Left lung (tissue), 10 donors: Measurements from ENCODE around the gene UBN2. TPM values are rescaled to one million over a fixed set of nuclear protein-coding genes. Genes with fewer than 3 reads are reported as not detected.

ENCODE experiments used
- ATAC-seq: fragments of 200-7000 bp; cut with Tn5 transposase; one replicate; pipeline ENCODE4 v1.9.1; 2020; ENCODE audit warnings: moderate library complexity
- DNase-seq, 4 donors: peaks; one replicate each; pipeline ENCODE4 v3.0.0-alpha.2; 2013 to 2020
- H3K27ac ChIP-seq, 2 donors: fragments of 200-600 bp; sonication (generic) in 1 of 2; one replicate each; pipeline versions ENCODE4 v1.5.0 to v1.8.0; 2020 to 2021
- H3K27me3 ChIP-seq, 2 donors: fragments of 200-600 bp; sonication (generic) in 1 of 2; one replicate each; pipeline versions ENCODE4 v1.5.0 to v1.8.0; 2020 to 2021
- H3K36me3 ChIP-seq, 2 donors: fragments of 200-600 bp; sonication (generic) in 1 of 2; one replicate each; pipeline versions ENCODE4 v1.5.0 to v1.8.0; 2020 to 2021
- H3K4me1 ChIP-seq, 2 donors: fragments of 200-600 bp; one replicate each; pipeline ENCODE4 v1.8.0; 2021
- H3K4me3 ChIP-seq, 2 donors: fragments of 200-600 bp; sonication (generic) in 1 of 2; one replicate each; pipeline versions ENCODE4 v1.5.0 to v1.8.0; 2020 to 2021; ENCODE audit warnings: mild to moderate bottlenecking in 1 of 2
- H3K9me3 ChIP-seq, 2 donors: fragments of 200-600 bp; sonication (generic) in 1 of 2; one replicate each; pipeline versions ENCODE4 v1.5.0 to v1.8.0; 2020 to 2021
- CTCF ChIP-seq, 2 donors: fragments of 200-600 bp; sonication (generic) in 1 of 2; IDR thresholded peaks; one replicate each; pipeline versions ENCODE4 v1.5.0 to v1.8.0; 2021; ENCODE audit warnings: antibody characterized with exemption in 2 of 2
- intact Hi-C, 2 donors: fragments of 100-400 bp; cut with DNase I; formaldehyde crosslinking; loops; one replicate each; pipeline versions ENCODE4 v1.11.2 to v1.14.2; 2022
- polyA plus RNA-seq, 6 donors: library from polyadenylated mRNA; unstranded; fragments of 120-200 nt; gene quantifications; one replicate each; pipeline ENCODE4 v1.2.1, GENCODE V29; 2013; ENCODE audit not compliant: insufficient read length in 6 of 6
- total RNA-seq, 2 donors: library from RNA; stranded (reverse); fragmentation: NEBNext Ultra II Directional; extraction: Animal tissue kit (Norgen Biotek cat#: 25700); gene quantifications; one replicate each; pipeline ENCODE4 v1.2.1, GENCODE V29; 2021
- donor health status: DM: no; HTN: yes; CAD: no.
- donor health status: DM: no; HTN: no; CAD: no.

UBN2 gene
- total and polyA plus RNA-seq, 8 donors: 16.9 to 27.1 (median 23.0) TPM

GRCh38 chr7:139255290-139255689 is 24.3 kb downstream of the UBN2 start:
- H3K27ac ChIP-seq: no peak overlapping the region
- intact Hi-C loops: no loop called here
- peaks cover 5 to 52% of the 10 kb centered on the region in 2 donors for H3K36me3 ChIP-seq

DNA sequence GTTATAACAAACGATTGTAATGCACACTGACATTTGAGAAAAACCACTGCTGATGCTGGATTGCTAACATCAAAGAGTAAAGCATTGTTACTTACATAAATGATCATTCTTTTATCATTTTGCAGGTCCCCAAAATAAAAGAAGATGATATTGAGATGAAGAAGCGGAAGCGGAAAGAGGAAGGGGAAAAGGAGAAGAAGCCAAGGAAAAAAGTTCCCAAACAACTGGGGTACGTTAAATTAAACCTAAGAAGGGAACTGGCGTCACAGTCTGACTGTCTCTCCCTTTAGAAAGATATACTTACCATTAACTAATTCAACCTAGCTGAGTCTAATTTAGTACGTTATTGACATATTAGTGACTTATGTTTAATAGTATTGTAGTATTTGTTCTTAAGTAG is 28.1 kb downstream of the UBN2 start:
- no peak for TF ChIP-seq CTCF (IDR thresholded peaks at IDR 0.05)
- no peak for DNase-seq
- intact Hi-C loops: no loop called here
- ATAC-seq: no peak
- no peaks in the 10 kb centered on the region for H3K4me1 ChIP-seq
- no peak overlapping the region for H3K4me3 ChIP-seq
- peaks cover 0 to 64% of the 10 kb centered on the region in 2 donors for H3K36me3 ChIP-seq
- no peaks in the 10 kb centered on the region for H3K27me3 ChIP-seq
- H3K9me3 ChIP-seq: no peaks in the 10 kb centered on the region
- H3K27ac ChIP-seq: no peak overlapping the region

More at GRCh38 chr7:139255290-139255689, 24.3 kb downstream of the UBN2 start:
- Histone ChIP-seq H3K27me3 (no peaks in the 10 kb centered on the region), H3K9me3 (no peaks in the 10 kb centered on the region), H3K4me1 (no peaks in the 10 kb centered on the region), H3K4me3 (no peak overlapping the region)
- no peak for TF ChIP-seq CTCF (IDR thresholded peaks at IDR 0.05)
- ATAC-seq: no peak
- DNase-seq: no peak

GRCh38 chr7:139264220-139264619 is 33.2 kb downstream of the UBN2 start:
- DNase-seq (no peak), ATAC-seq (no peak)
- Histone ChIP-seq H3K27me3 (no peaks in the 10 kb centered on the region), H3K4me1 (no peaks in the 10 kb centered on the region), H3K36me3 (peaks cover 0 to 98% of the 10 kb centered on the region in 2 donors), H3K4me3 (no peak overlapping the region), H3K9me3 (no peaks in the 10 kb centered on the region), H3K27ac (no peak overlapping the region)
- no peak for TF ChIP-seq CTCF (IDR thresholded peaks at IDR 0.05)
- intact Hi-C loops: no loop called here

DNA sequence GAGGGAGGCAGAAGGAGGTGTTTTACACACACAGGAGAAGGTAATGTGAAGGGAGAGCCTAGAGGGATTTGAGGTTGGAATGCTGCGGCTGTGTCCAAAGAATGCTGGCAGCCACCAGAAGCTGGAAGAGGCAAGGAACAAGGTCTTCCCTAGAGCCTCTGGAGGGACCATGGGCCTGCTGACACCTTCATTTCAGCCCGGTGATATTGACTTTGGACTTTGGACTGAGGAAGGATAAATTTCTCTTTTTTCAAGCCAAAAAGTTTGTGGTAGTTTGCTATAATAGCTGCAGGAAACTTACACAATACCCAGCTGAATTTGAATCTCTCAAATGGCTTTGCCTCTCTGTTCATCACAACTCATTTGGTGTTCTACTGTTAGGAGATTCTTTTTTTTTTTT is 34.6 kb downstream of the UBN2 start:
- Histone ChIP-seq H3K9me3 (no peaks in the 10 kb centered on the region), H3K27me3 (no peaks in the 10 kb centered on the region), H3K4me3 (no peak overlapping the region), H3K36me3 (peaks cover 0 to 100% of the 10 kb centered on the region in 2 donors), H3K4me1 (no peaks in the 10 kb centered on the region), H3K27ac (no peak overlapping the region)
- intact Hi-C loops: no loop called here
- no peak for ATAC-seq
- TF ChIP-seq CTCF (IDR thresholded peaks at IDR 0.05): no peak
- DNase-seq: no peak

GRCh38 chr7:139271718-139272628 is 40.9 kb downstream of the UBN2 start:
- no peaks in the 10 kb centered on the region for H3K27me3 ChIP-seq
- H3K27ac ChIP-seq: no peak overlapping the region
- DNase-seq (no peak), ATAC-seq (peak; percentile 56)
- intact Hi-C loops: no loop called here
- no peaks in the 10 kb centered on the region for H3K4me1 ChIP-seq
- no peak for TF ChIP-seq CTCF (IDR thresholded peaks at IDR 0.05)
- H3K9me3 ChIP-seq: no peaks in the 10 kb centered on the region
- H3K36me3 ChIP-seq: peaks cover 0 to 97% of the 10 kb centered on the region in 2 donors
- no peak overlapping the region for H3K4me3 ChIP-seq
